T1000 (cell line): ENCODE data around the gene CCDC198.

Experiments
- DNase-seq: peaks from one replicate; lab custom pipeline; 2025; ENCODE audit warnings: mixed read lengths; lab: John Stamatoyannopoulos, UW

Gene CCDC198

DNA sequence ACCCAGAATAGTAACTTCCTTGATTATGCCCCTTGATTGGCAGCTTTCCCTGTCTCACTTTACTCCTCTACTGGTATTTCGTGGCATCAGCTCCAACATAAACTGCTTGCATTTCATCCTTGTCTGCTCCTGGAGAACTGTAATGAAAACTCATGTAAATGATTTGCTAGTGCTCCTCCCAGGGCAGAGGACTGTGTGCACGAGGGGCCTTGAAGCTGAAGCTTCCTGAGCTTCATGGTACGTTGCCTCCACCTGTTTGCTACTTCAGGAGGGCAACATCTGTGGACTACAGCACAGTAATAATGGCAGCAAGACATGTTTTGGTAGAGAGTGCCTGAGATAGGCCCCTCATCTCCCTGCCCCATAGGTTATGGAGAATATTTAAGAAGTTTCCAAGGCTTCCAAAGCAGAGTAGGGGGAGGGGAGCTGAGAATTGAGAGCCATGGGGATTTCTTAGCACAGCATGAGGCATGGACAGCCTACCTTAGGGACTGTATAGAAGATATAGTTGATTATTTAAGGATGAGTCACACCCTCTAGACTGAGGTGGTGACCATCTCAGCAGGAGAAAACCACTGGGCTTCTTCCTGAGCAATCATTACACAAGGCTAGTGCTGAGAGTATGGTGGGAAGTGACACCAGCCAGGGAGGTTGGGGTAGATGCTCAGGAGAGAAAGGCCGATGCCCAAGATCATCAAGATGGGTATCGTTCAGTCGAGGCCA lies 29.5 kb downstream of the CCDC198 start:
- DNase-seq, result no peak

DNA sequence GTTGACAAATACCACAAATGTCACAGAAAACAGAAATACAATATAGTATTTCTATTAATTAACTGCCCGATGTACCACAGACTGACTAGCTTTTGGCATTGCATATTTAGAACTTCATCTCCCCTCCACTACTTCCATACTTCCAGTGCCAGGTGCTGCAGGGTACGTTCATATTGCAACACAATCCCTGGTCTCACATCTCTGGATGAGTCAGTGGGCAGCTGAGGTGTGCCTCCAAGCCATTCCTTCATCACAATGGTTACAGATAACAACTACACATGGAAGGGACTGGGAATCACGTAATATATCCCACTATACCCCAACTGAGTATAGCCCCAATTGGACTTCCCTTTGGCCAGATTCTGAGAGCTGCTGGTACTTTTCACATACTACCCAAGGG lies 31.1 kb downstream of the CCDC198 start:
- DNase-seq, result no peak

DNA sequence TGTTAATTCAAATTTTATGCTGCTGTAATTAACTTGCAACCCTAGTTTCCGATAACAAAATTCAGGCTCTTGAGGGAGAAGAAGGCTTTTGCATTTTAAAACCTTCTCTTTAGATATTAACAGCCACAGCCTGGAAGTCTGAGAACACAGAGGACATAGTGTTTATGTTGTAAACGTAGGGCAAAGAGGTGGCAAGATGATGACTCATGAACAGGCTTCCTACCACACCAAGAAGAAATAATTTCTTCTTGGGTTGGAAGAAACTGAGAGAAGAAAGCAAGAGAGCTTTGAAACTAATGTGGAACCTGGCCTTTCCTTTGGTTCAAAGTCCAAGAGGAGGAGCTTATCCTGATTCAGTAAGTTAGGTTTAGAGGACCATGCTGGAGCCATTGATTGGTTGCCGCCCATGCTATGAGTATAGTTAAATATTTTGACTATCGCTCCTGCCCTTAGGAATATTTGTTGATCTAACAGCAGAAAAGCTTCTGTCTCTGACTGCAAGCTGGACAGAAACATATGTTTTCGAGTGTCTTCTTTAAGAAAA lies 31.8 kb downstream of the CCDC198 start:
- no peak for DNase-seq

DNA sequence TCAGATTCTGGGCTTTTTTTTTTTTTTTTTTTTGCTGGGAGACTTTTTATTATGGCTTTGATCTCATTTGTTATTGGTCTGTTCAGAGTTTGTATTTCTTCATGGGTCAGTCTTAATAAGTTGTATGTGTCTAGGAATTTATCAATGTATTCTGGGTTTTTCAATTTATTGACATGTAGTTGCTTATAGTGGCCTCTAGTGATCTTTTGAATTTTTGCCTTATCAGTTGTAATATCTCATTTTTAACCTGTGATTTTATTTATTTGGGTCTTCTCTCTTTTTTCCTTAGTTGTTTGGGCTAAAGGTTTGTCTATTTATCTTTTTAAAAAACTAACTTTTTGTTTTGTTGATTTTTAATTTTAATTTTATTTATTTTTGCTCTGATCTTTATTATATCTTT lies 57.7 kb downstream of the CCDC198 start:
- no peak for DNase-seq

DNA sequence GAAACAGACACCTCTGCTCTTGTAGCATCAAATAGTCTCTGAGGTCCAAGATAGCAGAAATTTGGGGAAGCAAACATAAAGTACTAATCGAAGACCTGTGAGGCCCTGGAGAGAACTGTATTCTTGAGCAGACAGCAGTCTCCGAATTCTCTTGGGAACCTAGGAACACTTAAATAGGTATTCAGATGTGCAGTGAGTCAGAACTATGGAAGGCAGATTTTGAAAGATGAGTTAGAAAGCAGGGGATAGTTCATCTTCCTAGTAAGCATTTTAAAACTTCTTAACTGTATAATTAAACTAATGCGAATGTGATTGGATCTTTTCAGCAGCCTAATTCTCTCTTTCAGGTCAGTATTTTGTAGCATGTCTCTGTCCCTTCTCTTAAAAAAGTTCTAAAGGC lies 72.7 kb downstream of the CCDC198 start:
- DNase-seq, result no peak

DNA sequence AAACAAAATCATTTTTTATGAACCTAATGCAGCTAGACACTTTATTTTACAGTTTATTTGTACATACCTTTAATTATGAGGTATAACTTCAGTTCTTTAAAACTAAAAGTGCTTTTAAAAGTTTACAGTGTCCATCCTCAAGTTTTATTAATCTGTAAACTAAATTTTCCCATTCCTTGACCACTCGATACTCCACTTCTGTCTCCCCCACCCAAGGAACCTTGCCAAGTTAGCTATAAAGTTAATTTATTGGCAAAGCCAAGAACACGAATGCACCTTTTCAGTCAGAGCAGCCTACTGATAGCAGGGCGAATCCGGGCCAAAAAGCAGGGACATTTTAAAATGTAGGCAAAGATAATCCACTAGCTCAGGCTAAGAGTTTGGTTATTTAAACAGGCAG lies 73.6 kb downstream of the CCDC198 start:
- DNase-seq, result no peak
